ENCODE results near the gene CACNG3. TPM values are rescaled to one million over a fixed set of nuclear protein-coding genes. Genes with fewer than 3 reads are reported as not detected.

The CACNG3 gene
- total RNA-seq, 1 donor from 2014 or later, result not detected

- TF ChIP-seq POLR2AphosphoS5 (IDR thresholded peaks at IDR 0.05; ENCODE audit: insufficient read depth in 1 of 2, low read depth in 1 of 2) (no peak), POLR2A (IDR thresholded peaks at IDR 0.05) (no peak), CTCF (IDR thresholded peaks at IDR 0.05) (no peak)
- H3K4me1 ChIP-seq, result no peaks in the 10 kb centered on the region
- intact Hi-C loops (cut with DNase I), result no loop called here
- no peaks in the 10 kb centered on the region for H3K9me3 ChIP-seq
- H3K4me3 ChIP-seq, result no peak overlapping the region
- H3K27ac ChIP-seq, result no peak overlapping the region
- no peaks in the 10 kb centered on the region for H3K27me3 ChIP-seq
- DNase-seq (ENCODE audit: extremely low spot score in 2 of 2), result peak in 1 of 2 donors; percentile 34
- H3K36me3 ChIP-seq, result no peaks in the 10 kb centered on the region
These were observed 32.4 kb downstream of the CACNG3 start for GRCh38 chr16:24288516-24288915.

- no peak for TF ChIP-seq POLR2A (IDR thresholded peaks at IDR 0.05)
- Histone ChIP-seq H3K9me3 (no peaks in the 10 kb centered on the region), H3K36me3 (no peaks in the 10 kb centered on the region), H3K4me3 (no peak overlapping the region), H3K27me3 (no peaks in the 10 kb centered on the region), H3K4me1 (no peaks in the 10 kb centered on the region), H3K27ac (no peak overlapping the region)
- peak in 1 of 2 donors; percentile 43 for DNase-seq (ENCODE audit: extremely low spot score in 2 of 2)
- intact Hi-C loops (cut with DNase I), result no loop called here
These were observed 33.1 kb downstream of the CACNG3 start for GRCh38 chr16:24289166-24289700.

GRCh38 chr16:24291932-24292331, 35.8 kb downstream of the CACNG3 start:
- DNase-seq (ENCODE audit: extremely low spot score in 2 of 2), result no peak
- Histone ChIP-seq H3K9me3 (no peaks in the 10 kb centered on the region), H3K27me3 (no peaks in the 10 kb centered on the region), H3K4me3 (no peak overlapping the region), H3K27ac (no peak overlapping the region), H3K36me3 (no peaks in the 10 kb centered on the region), H3K4me1 (no peaks in the 10 kb centered on the region)
- intact Hi-C loops (cut with DNase I), result no loop called here
- no peak for TF ChIP-seq CTCF (IDR thresholded peaks at IDR 0.05)
- TF ChIP-seq POLR2A (IDR thresholded peaks at IDR 0.05), result no peak
- TF ChIP-seq POLR2AphosphoS5 (IDR thresholded peaks at IDR 0.05; ENCODE audit: insufficient read depth in 1 of 2, low read depth in 1 of 2), result no peak

GRCh38 chr16:24294131-24294530, 38.0 kb downstream of the CACNG3 start:
- no peak for DNase-seq (ENCODE audit: extremely low spot score in 2 of 2)
- no peaks in the 10 kb centered on the region for H3K36me3 ChIP-seq
- no peak overlapping the region for H3K4me3 ChIP-seq
- H3K4me1 ChIP-seq, result no peaks in the 10 kb centered on the region
- TF ChIP-seq POLR2A (IDR thresholded peaks at IDR 0.05) (no peak), CTCF (IDR thresholded peaks at IDR 0.05) (no peak), POLR2AphosphoS5 (IDR thresholded peaks at IDR 0.05; ENCODE audit: insufficient read depth in 1 of 2, low read depth in 1 of 2) (no peak)
- intact Hi-C loops (cut with DNase I), result no loop called here
- H3K27ac ChIP-seq, result no peak overlapping the region
- no peaks in the 10 kb centered on the region for H3K27me3 ChIP-seq
- H3K9me3 ChIP-seq, result no peaks in the 10 kb centered on the region

- no peaks in the 10 kb centered on the region for H3K36me3 ChIP-seq
- H3K4me1 ChIP-seq, result no peaks in the 10 kb centered on the region
- no peak overlapping the region for H3K4me3 ChIP-seq
- intact Hi-C loops (cut with DNase I), result no loop called here
- H3K27me3 ChIP-seq, result no peaks in the 10 kb centered on the region
- no peaks in the 10 kb centered on the region for H3K9me3 ChIP-seq
- no peak overlapping the region for H3K27ac ChIP-seq
- TF ChIP-seq CTCF (IDR thresholded peaks at IDR 0.05) (no peak), POLR2AphosphoS5 (IDR thresholded peaks at IDR 0.05; ENCODE audit: insufficient read depth in 1 of 2, low read depth in 1 of 2) (no peak), POLR2A (IDR thresholded peaks at IDR 0.05) (no peak)
- DNase-seq (ENCODE audit: extremely low spot score in 2 of 2), result no peak
These were observed 41.2 kb downstream of the CACNG3 start for GRCh38 chr16:24297375-24297774.
